HFF-Myc (cell line): ENCODE results near the gene ADCK2.
"Not testable (repeated sequence)": the region's sequence is repeated elsewhere in the genome, so short reads cannot be mapped to it uniquely, and the experiment has no call there.

Experiments
- DNase-seq: peaks from one replicate; pipeline ENCODE4 v3.0.0-alpha.2; 2011; ENCODE audit warnings: low read depth; ENCODE audit errors: extremely low read depth
- H3K4me3 ChIP-seq: replicated peaks from 2 replicates; pipeline ENCODE4 v1.5.1; 2011; ENCODE audit warnings: low read depth, mild to moderate bottlenecking, control low read depth, low read length
- CTCF ChIP-seq: IDR thresholded peaks from 2 replicates; pipeline ENCODE4 v1.5.1; 2012; ENCODE audit warnings: mild to moderate bottlenecking, low read depth, low read length, control low read depth; ENCODE audit errors: missing control alignments

The ADCK2 gene

GRCh38 chr7:140655511-140656408, 17.0 kb upstream of the ADCK2 start:
- no peak overlapping the region for H3K4me3 ChIP-seq
- DNase-seq = no peak

GRCh38 chr7:140656548-140657515, 15.9 kb upstream of the ADCK2 start:
- DNase-seq = no peak
- no peak for TF ChIP-seq CTCF
- peak overlapping the region; percentile 10; the same call in 1 of the 2 replicates for H3K4me3 ChIP-seq

More at GRCh38 chr7:140655511-140656408, 17.0 kb upstream of the ADCK2 start:
- TF ChIP-seq CTCF = no peak

- no peak overlapping the region for H3K4me3 ChIP-seq
- DNase-seq = no peak
- TF ChIP-seq CTCF = no peak
These were observed 14.9 kb upstream of the ADCK2 start for GRCh38 chr7:140657891-140658290.

GRCh38 chr7:140659856-140660255, 12.9 kb upstream of the ADCK2 start:
- no peak for TF ChIP-seq CTCF
- H3K4me3 ChIP-seq = no peak overlapping the region
- no peak for DNase-seq

- DNase-seq = no peak
- H3K4me3 ChIP-seq = no peak overlapping the region
- peak; percentile 11 for TF ChIP-seq CTCF
These were observed 11.6 kb upstream of the ADCK2 start for GRCh38 chr7:140661124-140661523.

GRCh38 chr7:140662938-140663337, 9.8 kb upstream of the ADCK2 start:
- H3K4me3 ChIP-seq, DNase-seq: not testable (repeated sequence)

- no peak for DNase-seq
- TF ChIP-seq CTCF = no peak
- H3K4me3 ChIP-seq = no peak overlapping the region
These were observed 5.3 kb upstream of the ADCK2 start for GRCh38 chr7:140667476-140667875.
